ENCODE measurements around the gene DHRS3.

DNA sequence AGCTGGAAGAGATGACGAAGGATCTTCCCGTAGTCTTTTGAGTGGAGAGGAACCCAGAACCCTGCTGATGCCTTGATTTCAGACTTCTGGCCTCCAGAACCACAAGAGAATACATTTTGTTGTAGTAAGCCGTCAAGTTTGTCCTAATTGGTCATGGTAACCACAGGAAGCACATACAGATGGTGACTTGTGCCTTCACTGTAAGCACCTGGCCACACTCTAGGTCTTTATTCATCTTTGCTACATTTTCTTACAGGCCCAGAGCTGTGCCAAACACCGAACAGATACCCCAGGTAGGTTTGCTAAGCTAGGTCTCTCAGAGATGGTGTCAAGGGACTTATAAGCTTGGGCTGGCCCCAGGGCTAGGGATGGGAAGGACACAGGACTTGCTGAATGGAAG is 4.8 kb downstream of the DHRS3 start:
- TF ChIP-seq, protein P1, sequence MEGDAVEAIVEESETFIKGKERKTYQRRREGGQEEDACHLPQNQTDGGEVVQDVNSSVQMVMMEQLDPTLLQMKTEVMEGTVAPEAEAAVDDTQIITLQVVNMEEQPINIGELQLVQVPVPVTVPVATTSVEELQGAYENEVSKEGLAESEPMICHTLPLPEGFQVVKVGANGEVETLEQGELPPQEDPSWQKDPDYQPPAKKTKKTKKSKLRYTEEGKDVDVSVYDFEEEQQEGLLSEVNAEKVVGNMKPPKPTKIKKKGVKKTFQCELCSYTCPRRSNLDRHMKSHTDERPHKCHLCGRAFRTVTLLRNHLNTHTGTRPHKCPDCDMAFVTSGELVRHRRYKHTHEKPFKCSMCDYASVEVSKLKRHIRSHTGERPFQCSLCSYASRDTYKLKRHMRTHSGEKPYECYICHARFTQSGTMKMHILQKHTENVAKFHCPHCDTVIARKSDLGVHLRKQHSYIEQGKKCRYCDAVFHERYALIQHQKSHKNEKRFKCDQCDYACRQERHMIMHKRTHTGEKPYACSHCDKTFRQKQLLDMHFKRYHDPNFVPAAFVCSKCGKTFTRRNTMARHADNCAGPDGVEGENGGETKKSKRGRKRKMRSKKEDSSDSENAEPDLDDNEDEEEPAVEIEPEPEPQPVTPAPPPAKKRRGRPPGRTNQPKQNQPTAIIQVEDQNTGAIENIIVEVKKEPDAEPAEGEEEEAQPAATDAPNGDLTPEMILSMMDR (IDR thresholded peaks at IDR 0.05): no peak
- no peak for TF ChIP-seq POLR2AphosphoS5 (IDR thresholded peaks at IDR 0.05)

Data from gastroesophageal sphincter (tissue), 3 donors.